Effector CD4-positive, alpha-beta T cell (primary cell): ENCODE measurements around the gene CCDC148.

Experiments
- DNase-seq: peaks from one replicate; pipeline ENCODE4 v3.0.0-alpha.2; 2020

CCDC148 gene

DNA sequence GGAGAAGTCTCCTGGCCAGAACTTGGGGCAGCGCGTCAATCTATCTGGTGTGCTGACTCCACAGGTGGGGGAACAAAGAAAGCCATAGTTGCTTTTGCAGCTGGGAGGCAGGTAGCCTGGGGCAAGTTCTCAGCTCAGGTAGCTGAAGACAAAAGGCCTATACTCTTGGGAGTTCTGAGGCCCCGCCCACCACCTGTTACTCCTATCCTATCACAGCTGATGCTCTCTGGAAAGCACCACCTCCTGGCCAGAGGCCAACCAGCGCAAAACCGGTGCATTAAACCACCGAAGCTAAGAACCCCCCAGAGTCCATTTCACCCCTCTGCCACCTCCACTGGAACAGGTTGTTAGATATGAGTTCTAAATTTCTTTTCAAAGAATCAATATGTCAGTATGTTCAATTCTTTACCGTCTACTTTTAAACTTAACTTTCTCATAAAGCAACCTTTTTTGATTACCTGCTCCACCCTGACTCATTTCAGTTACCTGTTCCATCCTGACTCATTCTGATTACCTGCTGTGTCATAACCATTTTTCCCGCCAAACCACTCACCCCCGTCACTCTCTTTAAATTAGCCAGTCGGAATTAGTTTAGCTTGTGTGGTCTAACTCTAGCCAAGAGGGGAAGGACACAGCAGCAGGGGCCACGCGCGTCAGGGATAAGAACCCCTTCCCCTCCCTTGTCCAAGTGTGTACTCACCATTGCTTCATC lies 311.5 kb downstream of the CCDC148 start:
- no peak for DNase-seq

- no peak for DNase-seq
These were observed 312.7 kb downstream of the CCDC148 start for GRCh38 chr2:158143703-158144360.

- DNase-seq = no peak
These were observed 313.8 kb downstream of the CCDC148 start for GRCh38 chr2:158142568-158143332.

GRCh38 chr2:158142165-158142564 lies 314.4 kb downstream of the CCDC148 start:
- DNase-seq = no peak

DNA sequence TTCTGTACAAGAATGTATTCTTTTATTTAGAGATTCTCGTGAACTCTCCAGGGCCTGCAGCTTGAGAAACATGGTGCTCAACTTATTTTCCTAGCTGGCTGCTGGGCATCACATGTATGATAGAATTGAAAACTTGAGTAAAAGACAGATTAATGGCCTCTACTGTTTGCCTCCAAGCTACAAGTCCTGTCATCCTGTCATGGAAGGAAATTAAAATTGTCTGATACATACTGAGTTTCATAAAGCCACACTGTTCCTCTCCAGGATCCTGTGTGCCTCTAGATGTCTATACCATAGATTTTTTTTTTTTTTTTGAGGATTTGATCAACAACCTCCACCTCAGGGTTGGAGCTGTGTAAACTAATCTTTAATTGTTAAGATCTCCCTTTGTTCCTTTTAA lies 316.4 kb downstream of the CCDC148 start:
- DNase-seq = no peak

DNA sequence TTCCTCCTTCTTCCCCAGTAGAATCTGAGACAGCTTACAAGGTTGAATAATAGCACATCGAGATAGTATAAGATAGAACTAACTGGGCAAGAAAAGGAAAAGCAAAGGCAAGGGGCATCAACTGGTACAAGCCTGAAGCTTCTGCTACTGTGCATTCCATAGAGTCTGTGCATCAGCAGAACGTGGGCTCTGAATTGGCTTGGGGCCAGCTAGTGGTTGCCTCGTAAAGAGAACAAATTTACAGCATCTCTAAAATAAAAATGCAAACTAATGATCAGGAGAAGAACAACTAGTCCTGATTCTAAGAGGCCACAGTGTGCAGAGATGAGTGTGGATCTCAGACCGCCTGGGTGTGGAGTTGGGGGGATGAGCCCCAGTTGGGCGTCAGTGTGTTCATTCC lies 318.3 kb downstream of the CCDC148 start:
- no peak for DNase-seq

GRCh38 chr2:158135096-158135495 lies 321.5 kb downstream of the CCDC148 start:
- no peak for DNase-seq

GRCh38 chr2:158134655-158135054 lies 321.9 kb downstream of the CCDC148 start:
- no peak for DNase-seq

- no peak for DNase-seq
These were observed 322.5 kb downstream of the CCDC148 start for GRCh38 chr2:158134055-158134454.

GRCh38 chr2:158131919-158132566 lies 324.5 kb downstream of the CCDC148 start:
- DNase-seq = no peak

- no peak for DNase-seq
These were observed 325.1 kb downstream of the CCDC148 start for GRCh38 chr2:158131483-158131912.

GRCh38 chr2:158130832-158131473 lies 325.6 kb downstream of the CCDC148 start:
- DNase-seq = no peak

- no peak for DNase-seq
These were observed 327.5 kb downstream of the CCDC148 start for GRCh38 chr2:158129037-158129436.

- DNase-seq = no peak
These were observed 328.2 kb downstream of the CCDC148 start for GRCh38 chr2:158128168-158128973.

DNA sequence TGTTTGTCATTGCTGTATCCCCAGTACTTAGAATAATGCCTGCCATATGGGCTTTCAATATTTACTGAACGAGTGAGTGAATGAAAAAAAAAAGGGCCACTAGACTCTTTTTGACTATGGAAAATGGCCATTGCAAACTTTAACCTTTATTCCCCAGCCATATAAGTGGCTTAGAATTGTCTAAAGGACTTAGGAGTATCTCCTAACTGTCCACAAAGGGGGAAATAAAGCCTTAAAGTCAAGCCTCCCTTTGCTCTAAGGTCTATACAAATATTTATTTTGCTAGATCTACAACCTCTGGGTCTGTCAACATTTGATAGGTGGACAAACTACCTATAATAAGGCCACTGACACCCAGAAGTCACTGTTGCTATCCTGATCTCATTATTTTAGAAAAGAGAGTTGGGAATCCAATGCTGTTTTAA lies 329.2 kb downstream of the CCDC148 start:
- no peak for DNase-seq

- no peak for DNase-seq
These were observed 330.6 kb downstream of the CCDC148 start for GRCh38 chr2:158125756-158126498.

DNA sequence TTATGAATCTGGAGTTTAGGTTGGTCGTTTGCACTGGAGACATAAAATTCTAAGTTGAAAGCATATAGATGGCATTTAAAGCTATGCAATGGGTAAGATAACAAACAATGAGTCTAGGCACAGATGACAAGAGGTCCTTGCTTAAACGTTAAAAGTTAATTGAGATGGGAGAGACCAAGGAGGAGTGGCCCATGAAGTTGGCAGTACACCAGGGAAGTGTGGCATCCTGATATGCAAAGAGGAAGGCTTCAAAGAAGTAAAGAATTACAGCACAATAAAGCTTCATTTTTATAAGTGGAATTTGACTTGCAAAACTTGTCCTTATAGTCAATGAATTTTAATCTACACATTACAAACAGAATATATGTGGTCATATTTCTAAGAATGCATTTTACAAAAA lies 331.7 kb downstream of the CCDC148 start:
- DNase-seq = no peak
